IPS-18a (cell line): Measurements from ENCODE around the gene ATP5F1A.

Experiments used
- H3K27ac ChIP-seq: one replicate; pipeline ENCODE4 v1.5.1; 2013; ENCODE audit warnings: low read length
- H3K27me3 ChIP-seq: one replicate; pipeline ENCODE4 v1.6.1; 2013; ENCODE audit warnings: mild to moderate bottlenecking, low read length; ENCODE audit not compliant: control insufficient read depth, insufficient read depth
- H3K36me3 ChIP-seq: one replicate; pipeline ENCODE4 v1.6.1; 2013; ENCODE audit warnings: low read depth, low read length; ENCODE audit not compliant: control insufficient read depth
- H3K4me1 ChIP-seq: one replicate; pipeline ENCODE4 v1.6.1; 2013; ENCODE audit warnings: low read depth, low read length; ENCODE audit not compliant: control insufficient read depth
- H3K4me3 ChIP-seq: one replicate; pipeline ENCODE4 v1.5.1; 2013; ENCODE audit warnings: low read length
- H3K9ac ChIP-seq: one replicate; pipeline ENCODE4 v1.6.1; 2013; ENCODE audit warnings: mild to moderate bottlenecking, low read length, moderate library complexity
- H3K9me3 ChIP-seq: one replicate; pipeline ENCODE4 v1.6.1; 2013; ENCODE audit warnings: low read depth, low read length; ENCODE audit not compliant: control insufficient read depth

Gene ATP5F1A

DNA sequence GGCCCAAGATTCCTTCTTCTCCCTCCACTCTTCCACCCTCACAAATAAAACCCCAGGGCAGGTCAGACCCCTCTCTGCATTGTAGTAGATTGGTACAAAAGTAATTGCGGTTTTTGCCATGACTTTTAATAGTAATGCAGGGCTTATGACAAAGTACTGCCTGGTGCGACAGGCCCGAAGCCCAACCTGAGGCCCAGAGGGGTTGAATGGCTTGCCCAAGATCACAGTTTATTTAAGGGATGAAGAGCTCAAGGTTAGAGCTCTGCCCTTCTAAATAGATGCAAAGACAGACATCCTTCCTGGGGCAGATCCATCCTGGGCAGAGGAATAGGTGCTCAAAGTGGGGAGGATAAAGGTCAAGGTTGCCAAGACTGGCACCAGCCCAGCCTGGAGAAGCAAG, 25.1 kb downstream of the ATP5F1A start:
- H3K4me3 ChIP-seq = no peak overlapping the region
- no peaks in the 10 kb centered on the region for H3K4me1 ChIP-seq
- H3K27me3 ChIP-seq = peaks cover 34% of the 10 kb centered on the region
- H3K27ac ChIP-seq = no peak overlapping the region
- H3K9me3 ChIP-seq = no peaks in the 10 kb centered on the region
- no peak overlapping the region for H3K9ac ChIP-seq
- no peaks in the 10 kb centered on the region for H3K36me3 ChIP-seq

DNA sequence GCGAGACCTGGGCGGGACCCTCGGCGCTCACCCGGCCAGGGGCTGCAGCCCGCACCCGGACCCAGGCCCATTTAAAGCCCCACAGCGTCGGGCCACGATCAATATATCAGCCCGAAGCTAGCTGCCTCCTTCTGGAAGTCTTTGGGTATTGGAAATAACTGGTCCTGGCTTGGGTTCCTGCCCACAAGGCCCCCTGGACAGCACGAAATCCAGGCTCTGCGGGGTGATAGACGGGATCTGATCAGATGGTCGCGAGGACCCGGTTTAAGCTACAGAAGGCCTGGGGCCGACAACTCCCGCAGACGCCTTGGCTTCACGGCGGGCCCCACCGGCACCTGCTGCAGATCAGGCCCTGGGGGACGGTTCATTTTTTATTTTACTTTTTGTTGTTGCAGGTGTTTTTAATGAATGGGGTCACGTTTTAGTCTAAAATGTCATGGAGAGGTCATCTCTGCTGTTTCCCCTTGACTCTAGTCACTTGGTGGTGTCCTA, 25.7 kb downstream of the ATP5F1A start:
- H3K4me3 ChIP-seq = peak overlapping the region; percentile 69
- H3K27me3 ChIP-seq = peaks cover 34% of the 10 kb centered on the region
- H3K4me1 ChIP-seq = no peaks in the 10 kb centered on the region
- H3K27ac ChIP-seq = no peak overlapping the region
- no peak overlapping the region for H3K9ac ChIP-seq
- H3K36me3 ChIP-seq = no peaks in the 10 kb centered on the region
- H3K9me3 ChIP-seq = no peaks in the 10 kb centered on the region

DNA sequence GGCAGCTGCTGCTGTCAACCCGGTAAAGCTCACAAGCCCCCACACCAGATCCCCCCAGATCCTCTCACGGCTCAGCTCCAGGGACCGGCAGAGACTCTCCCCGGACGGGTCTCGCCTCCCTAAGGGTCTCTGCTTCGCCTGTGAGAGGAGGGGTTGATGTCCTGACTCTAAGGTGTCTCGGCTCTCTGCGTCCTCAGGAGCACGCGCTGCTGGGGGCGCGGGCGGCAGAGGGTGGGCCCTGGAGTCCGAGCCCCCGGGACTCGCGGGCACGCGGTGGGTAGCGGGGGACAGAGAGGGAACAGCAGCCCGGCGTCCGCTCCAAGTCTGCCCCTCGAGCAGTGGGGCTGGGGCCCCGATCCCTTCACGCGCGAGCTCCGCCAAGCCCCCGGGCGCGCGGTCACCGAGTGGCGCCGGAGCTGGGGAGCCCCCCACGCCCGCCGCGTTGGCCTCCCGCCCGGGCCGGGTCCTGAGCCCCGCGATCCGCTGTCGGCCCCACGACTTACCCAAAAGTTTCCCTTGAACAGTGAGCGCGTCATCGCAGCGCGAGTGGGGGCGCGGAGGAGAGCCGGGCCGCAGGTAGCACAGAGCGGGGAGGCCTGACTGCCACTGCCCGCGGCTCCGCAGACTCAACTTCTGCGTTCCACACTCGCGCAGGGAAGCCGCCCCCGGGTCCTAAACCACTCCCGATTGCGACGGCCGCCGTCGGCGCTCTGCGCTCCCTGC, 26.3 kb downstream of the ATP5F1A start, which contains the start of gene PSTPIP2:
Gene PSTPIP2 (minus strand): TSS at position 608 of the 723 bp plus-strand sequence. CDS start 72 bp downstream, at position 536.
- Histone ChIP-seq H3K9ac (peak within 1 kb of the TSS; percentile 50), H3K36me3 (no peaks in the 10 kb centered on the region), H3K4me3 (peak within 1 kb of the TSS; percentile 69), H3K9me3 (no peaks in the 10 kb centered on the region), H3K4me1 (no peaks in the 10 kb centered on the region), H3K27ac (no peak within 1 kb of the TSS), H3K27me3 (peaks cover 34% of the 10 kb centered on the region)

DNA sequence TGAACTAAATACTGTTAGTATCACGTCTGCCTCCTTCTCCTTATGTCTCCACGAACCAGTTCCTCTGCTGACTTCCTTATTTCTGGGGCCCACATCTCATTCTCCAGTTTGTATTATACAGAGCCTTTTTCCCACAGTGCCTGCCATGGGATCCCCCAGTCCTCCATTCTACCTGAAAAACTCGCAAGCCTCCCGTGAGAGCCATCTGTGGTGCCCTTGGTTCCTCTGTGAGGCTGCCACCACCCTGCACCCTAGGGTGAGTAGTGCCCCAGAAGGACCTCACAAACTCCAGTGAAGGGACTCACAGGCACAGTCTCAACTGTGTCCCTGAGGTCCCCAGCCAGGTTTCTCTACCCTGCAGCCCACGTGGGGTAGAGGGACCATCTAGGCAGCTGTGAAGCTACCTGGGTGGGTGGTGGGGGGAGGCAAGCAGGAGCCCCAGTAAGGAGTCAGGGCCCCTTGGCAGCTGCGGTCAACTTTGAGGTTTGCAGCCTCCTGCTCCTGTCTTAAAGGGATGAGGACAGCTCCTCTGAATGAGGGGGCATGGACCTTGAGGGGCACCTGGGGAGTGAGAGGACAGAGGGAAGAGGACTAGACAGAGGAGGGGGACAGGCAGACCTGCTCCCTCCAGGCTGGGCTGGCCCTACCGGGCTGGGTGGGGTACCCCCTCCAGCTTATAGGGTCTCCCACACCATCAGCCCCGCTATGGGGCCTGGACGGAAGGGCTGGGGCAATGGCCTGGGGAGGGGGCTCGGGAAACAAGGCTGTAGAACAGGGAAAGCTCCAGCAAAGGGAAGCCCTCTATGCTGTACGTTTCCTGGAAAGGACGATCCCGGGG, 27.1 kb downstream of the ATP5F1A start:
- H3K36me3 ChIP-seq = no peaks in the 10 kb centered on the region
- H3K4me1 ChIP-seq = no peaks in the 10 kb centered on the region
- H3K4me3 ChIP-seq = peak overlapping the region; percentile 69
- no peak overlapping the region for H3K9ac ChIP-seq
- H3K27ac ChIP-seq = no peak overlapping the region
- no peaks in the 10 kb centered on the region for H3K9me3 ChIP-seq
- H3K27me3 ChIP-seq = peaks cover 34% of the 10 kb centered on the region

DNA sequence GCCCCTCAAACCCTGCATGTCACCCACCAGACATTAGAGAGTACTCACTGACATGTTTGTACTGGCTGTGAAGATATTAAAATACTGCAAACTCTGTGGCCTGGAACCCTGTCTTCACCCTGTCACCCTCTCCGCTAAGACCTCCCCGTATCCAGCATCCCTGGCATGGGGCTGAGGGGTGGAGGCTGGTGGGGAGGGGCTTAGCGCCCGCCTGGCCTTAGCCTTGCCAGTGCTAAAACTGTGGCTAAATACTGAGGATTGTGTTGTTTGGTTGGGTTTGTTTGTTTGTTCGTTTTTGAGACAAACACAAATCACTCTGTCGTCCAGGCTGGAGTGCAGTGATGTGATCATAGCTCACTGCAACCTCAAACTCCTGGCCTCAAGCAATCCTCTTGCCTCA, 27.9 kb downstream of the ATP5F1A start:
- H3K27me3 ChIP-seq = peaks cover 34% of the 10 kb centered on the region
- no peak overlapping the region for H3K9ac ChIP-seq
- H3K9me3 ChIP-seq = no peaks in the 10 kb centered on the region
- H3K4me1 ChIP-seq = no peaks in the 10 kb centered on the region
- H3K4me3 ChIP-seq = no peak overlapping the region
- H3K36me3 ChIP-seq = no peaks in the 10 kb centered on the region
- no peak overlapping the region for H3K27ac ChIP-seq

DNA sequence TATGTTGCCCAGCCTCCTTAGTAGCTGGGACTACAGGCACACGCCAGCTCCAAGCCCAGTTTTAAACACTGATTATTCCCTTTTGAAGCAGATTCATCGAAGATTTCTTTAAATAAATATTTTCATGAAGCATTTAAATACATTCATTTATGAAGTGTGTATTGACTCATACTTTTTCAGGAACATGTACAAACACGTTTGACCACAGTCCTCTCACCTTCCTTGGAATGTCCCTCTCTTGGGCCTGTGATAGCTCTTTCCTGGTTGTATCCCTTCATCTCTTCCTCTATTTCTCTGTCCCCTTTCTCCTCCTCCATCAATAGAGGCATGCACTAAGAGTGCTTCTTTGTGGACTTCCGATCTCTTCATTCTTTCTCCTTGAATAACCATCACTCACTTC, 28.6 kb downstream of the ATP5F1A start:
- Histone ChIP-seq H3K9me3 (no peaks in the 10 kb centered on the region), H3K4me3 (no peak overlapping the region), H3K9ac (no peak overlapping the region), H3K27me3 (peaks cover 34% of the 10 kb centered on the region), H3K36me3 (no peaks in the 10 kb centered on the region), H3K27ac (no peak overlapping the region), H3K4me1 (no peaks in the 10 kb centered on the region)

DNA sequence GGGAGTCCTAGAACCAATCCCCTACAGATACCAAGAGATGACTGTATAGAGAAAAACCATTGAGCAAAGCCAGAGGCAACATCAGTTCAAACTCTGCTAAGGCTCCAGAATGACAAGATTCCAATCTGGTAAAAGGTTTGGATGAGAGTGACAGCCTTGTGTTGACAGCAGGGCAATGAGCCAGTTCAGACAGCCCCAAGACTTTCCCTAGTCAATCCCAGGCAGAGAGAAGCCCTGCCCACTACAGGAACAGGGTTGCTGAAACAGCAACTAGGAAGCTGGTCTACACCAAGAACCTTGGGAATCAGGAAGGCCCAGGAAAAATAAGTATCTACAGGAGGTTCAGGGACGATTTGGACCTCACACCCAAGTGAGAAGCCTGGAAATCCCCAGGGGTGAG, 29.3 kb downstream of the ATP5F1A start:
- no peak overlapping the region for H3K27ac ChIP-seq
- H3K9me3 ChIP-seq = no peaks in the 10 kb centered on the region
- H3K4me1 ChIP-seq = no peaks in the 10 kb centered on the region

DNA sequence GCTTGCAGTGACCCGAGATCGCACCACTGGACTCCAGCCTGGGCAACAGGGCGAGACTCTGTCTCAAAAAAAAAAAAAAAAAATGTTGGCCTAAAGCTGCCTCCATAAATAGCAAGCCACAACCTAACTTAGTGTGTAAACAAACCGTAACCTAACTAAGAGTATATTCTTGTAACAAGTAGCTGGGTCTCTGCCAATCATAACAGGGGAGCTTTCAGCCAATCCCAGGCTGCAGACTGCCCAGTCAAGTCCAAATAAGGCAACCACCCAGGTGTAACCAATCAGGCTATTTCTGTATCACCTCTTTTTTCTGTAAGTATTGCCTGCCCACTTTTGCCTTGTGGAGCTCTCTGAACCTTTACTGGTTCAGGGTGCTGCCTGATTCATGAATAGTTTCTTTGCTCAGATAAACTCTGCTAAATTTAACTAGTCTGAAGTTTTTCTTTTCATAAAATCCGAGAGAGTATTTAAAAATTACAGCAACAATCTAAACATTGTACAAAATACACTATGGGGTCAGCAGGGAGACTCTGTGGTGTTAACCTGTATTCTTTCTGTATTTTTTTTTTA, 30.6 kb downstream of the ATP5F1A start:
- no peaks in the 10 kb centered on the region for H3K4me1 ChIP-seq
- peaks cover 23% of the 10 kb centered on the region for H3K27me3 ChIP-seq
- H3K4me3 ChIP-seq = no peak overlapping the region
- no peak overlapping the region for H3K9ac ChIP-seq
- no peaks in the 10 kb centered on the region for H3K9me3 ChIP-seq
- H3K36me3 ChIP-seq = no peaks in the 10 kb centered on the region
- H3K27ac ChIP-seq = no peak overlapping the region

More for the DNA sequence above, 29.3 kb downstream of the ATP5F1A start:
- Histone ChIP-seq H3K36me3 (no peaks in the 10 kb centered on the region), H3K27me3 (peaks cover 34% of the 10 kb centered on the region), H3K4me3 (no peak overlapping the region), H3K9ac (no peak overlapping the region)

DNA sequence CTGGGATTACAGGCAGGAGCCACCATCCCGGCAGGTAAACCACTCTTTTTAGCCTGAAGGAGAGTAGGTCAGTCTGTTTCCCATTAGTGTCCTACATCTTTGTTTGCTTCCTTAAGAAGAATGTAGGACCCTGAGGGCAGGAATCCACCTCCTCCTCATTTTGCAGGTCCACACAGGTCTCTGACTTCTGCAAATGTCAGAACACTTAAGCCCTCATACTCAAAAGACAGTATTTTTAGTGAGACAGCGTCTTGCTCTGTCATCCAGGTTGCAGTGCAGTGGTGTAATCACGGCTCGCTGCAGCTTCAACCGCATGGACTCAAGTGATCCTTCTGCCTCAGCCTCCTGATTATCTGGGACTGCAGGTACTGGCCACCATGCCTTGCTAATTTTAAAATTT, 35.3 kb downstream of the ATP5F1A start:
- Histone ChIP-seq H3K36me3 (no peaks in the 10 kb centered on the region), H3K9ac (no peak overlapping the region), H3K4me1 (no peaks in the 10 kb centered on the region), H3K27me3 (no peaks in the 10 kb centered on the region), H3K9me3 (no peaks in the 10 kb centered on the region), H3K27ac (no peak overlapping the region), H3K4me3 (no peak overlapping the region)

DNA sequence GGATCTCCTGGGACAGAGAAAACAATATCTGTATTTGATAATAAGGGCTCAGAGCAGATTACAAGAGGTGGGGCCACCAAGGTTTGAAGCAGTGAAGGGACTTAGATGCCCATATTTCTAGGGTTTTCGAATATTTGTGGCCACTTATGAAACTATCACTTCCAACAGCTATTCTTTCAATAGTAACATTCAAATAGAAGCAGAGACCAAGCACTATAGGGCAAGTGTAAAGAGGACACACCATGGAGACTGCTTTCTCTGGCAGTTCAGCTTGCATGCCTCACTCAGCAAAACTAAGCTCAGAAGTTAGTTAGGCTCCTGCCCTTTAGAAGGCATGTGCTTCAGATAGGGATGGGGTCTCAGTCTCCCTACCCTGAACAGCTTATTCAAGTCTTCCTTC, 36.3 kb downstream of the ATP5F1A start:
- Histone ChIP-seq H3K9ac (no peak overlapping the region), H3K27ac (no peak overlapping the region), H3K4me3 (no peak overlapping the region), H3K27me3 (no peaks in the 10 kb centered on the region), H3K36me3 (no peaks in the 10 kb centered on the region), H3K4me1 (no peaks in the 10 kb centered on the region), H3K9me3 (no peaks in the 10 kb centered on the region)

DNA sequence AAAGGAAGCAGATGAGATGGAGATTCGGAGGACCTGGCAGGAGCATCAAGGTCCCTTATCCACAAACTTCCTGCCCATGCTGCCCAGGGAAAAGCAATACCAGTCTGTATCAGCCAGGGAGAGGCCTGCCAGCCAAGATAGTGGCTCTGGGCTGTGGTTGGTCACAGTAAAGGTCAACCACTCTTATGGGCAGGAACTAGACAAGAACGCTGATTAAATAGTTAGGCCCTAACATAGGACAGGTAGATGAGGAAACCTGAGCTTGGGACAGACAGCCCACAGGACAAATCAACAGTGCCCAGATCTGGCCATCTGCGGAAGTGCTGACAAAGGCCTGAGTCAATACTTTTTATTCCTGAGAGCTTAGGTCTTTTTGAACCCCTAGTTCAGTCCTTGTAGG, 36.7 kb downstream of the ATP5F1A start:
- H3K9ac ChIP-seq = no peak overlapping the region
- no peak overlapping the region for H3K27ac ChIP-seq
- H3K4me1 ChIP-seq = no peaks in the 10 kb centered on the region

More for the DNA sequence above, 36.7 kb downstream of the ATP5F1A start:
- Histone ChIP-seq H3K9me3 (no peaks in the 10 kb centered on the region), H3K27me3 (no peaks in the 10 kb centered on the region), H3K36me3 (no peaks in the 10 kb centered on the region), H3K4me3 (no peak overlapping the region)
